GM21367 (cell line): ENCODE measurements around the gene EPHA5.

Source experiments
- ATAC-seq: cut with Tn5 transposase; IDR thresholded peaks from one replicate; pipeline ENCODE4 v1.9.1; 2021; ENCODE audit not compliant: unreplicated experiment

EPHA5 gene

GRCh38 chr4:65670331-65671031 is at the start of gene EPHA5:
TSS of gene EPHA5 (minus strand) at chr4:65670489. CDS start at chr4:65669742, 747 bp downstream.
- no peak for ATAC-seq

- ATAC-seq, result no peak
These were observed 49.3 kb upstream of the EPHA5 start for GRCh38 chr4:65719635-65720034.

GRCh38 chr4:65698631-65699030 is 28.3 kb upstream of the EPHA5 start:
- no peak for ATAC-seq

- ATAC-seq, result no peak
These were observed 26.1 kb upstream of the EPHA5 start for GRCh38 chr4:65696436-65696835.

- no peak for ATAC-seq
These were observed 1.1 kb upstream of the EPHA5 start for GRCh38 chr4:65671372-65671771.

GRCh38 chr4:65670020-65670330 is 314 bp downstream of the EPHA5 start:
- no peak for ATAC-seq

- no peak for ATAC-seq
These were observed 924 bp downstream of the EPHA5 start for GRCh38 chr4:65669111-65670019.

- ATAC-seq, result no peak
These were observed 1.8 kb downstream of the EPHA5 start for GRCh38 chr4:65668201-65669089.

GRCh38 chr4:65667506-65668041 is 2.7 kb downstream of the EPHA5 start:
- no peak for ATAC-seq

GRCh38 chr4:65665771-65666523 is 4.3 kb downstream of the EPHA5 start:
- ATAC-seq, result no peak

GRCh38 chr4:65661471-65661870 is 8.8 kb downstream of the EPHA5 start:
- no peak for ATAC-seq

GRCh38 chr4:65658117-65658516 is 12.2 kb downstream of the EPHA5 start:
- ATAC-seq, result no peak

GRCh38 chr4:65656008-65656407 is 14.3 kb downstream of the EPHA5 start:
- ATAC-seq, result no peak

GRCh38 chr4:65654976-65655375 is 15.3 kb downstream of the EPHA5 start:
- no peak for ATAC-seq

GRCh38 chr4:65653740-65654361 is 16.4 kb downstream of the EPHA5 start:
- ATAC-seq, result no peak

GRCh38 chr4:65651751-65652150 is 18.5 kb downstream of the EPHA5 start:
- no peak for ATAC-seq

GRCh38 chr4:65651031-65651430 is 19.3 kb downstream of the EPHA5 start:
- ATAC-seq, result no peak

GRCh38 chr4:65646136-65646535 is 24.2 kb downstream of the EPHA5 start:
- no peak for ATAC-seq

- ATAC-seq, result no peak
These were observed 25.1 kb downstream of the EPHA5 start for GRCh38 chr4:65645185-65645584.
